Fibroblast of skin of abdomen (primary cell): Measurements from ENCODE around the gene GJB2.
"Not testable (repeated sequence)": the region's sequence is repeated elsewhere in the genome, so short reads cannot be mapped to it uniquely, and the experiment has no call there.

Experiments
- DNase-seq: peaks from one replicate; pipeline ENCODE4 v3.0.0-alpha.2; 2013

GJB2 gene

DNA sequence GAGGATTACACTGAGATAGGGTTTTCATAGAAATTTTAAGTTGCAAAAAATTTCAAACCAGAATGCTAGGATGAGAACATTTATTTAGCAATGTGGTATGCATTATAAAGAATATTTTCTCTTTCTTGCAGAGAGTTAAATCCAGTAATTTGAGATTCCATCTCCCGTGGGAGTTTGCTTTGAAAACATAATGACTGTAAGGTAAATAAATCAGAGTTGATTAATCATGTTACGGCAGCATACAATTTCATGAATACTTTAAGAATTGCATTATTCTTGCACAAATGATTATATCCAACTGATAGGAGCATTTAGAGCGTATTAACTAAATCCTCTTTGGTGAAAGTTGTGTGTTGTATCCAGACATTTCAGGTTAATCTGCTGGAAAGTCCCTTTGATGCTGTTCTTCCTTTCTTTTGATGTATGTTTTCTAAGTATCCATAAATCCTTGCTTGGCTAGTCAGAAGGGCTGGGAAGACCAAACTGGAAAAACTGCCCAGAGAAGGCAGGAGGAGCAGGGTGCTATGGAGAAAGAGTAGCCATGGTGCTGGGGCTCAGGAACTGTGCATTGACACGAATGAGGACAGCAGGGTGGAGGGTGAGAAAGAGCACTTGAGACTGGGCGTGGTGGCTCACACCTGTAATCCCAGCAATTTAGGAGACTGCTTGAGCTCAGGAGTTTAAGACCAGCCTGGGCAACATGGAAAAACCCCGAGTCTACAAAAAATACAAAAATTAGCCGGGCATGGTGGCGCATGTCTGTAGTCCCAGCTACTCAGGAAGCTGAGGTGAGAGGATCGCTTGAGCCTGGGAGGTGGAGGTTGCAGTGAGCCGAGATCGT, 27.1 kb downstream of the GJB2 start:
- no peak for DNase-seq

DNA sequence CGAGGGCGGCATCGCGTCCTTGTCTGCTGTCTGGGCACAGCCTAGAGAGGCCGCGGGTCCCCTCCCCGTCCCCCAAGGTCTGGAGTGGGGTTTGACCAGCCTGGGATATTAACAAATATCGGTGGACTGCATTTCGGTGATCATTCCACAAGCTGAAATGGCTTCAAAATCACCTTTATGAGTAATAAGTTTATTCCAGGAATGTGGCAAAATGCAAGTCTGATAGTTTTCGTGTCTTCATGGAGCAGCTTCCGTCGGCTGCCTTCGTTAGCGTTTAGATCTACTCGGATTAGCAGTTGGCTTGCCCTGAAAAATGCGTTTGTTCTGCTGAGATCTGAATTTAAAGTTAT, 30.8 kb downstream of the GJB2 start:
- DNase-seq: no peak

DNA sequence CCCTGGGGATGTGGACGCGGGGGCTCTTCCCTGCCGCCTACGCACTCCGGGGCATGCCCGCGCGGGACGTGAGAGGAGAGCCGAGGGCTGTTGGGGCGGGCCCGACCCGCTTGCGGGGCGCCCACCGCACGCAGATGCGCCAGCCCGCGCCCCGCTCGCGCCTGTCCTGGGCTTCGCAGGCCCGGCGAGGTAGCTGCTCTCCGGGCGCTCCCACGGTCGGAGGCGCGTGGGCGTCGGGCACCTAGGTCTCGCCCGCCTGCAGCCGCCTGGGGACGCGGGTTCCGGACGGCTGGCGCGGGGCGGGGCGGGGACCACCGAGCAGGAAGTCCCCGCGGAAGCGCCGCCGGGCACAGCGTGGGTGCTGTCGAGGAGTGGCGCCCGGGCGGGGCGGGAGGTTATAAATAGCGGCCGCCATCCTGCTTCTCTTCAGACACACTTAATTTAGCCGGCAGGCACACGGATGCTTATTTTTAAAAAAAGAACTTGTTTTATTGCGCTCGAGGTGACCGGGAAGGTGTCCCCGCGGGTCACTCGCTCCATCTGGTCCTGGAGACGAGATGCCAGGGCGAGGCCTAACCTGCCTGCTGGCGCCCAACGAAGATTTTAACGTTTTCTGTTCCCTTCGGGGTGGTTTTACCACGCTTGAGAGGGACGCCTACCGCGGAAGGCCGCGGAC, 31.3 kb downstream of the GJB2 start:
- DNase-seq: no peak

DNA sequence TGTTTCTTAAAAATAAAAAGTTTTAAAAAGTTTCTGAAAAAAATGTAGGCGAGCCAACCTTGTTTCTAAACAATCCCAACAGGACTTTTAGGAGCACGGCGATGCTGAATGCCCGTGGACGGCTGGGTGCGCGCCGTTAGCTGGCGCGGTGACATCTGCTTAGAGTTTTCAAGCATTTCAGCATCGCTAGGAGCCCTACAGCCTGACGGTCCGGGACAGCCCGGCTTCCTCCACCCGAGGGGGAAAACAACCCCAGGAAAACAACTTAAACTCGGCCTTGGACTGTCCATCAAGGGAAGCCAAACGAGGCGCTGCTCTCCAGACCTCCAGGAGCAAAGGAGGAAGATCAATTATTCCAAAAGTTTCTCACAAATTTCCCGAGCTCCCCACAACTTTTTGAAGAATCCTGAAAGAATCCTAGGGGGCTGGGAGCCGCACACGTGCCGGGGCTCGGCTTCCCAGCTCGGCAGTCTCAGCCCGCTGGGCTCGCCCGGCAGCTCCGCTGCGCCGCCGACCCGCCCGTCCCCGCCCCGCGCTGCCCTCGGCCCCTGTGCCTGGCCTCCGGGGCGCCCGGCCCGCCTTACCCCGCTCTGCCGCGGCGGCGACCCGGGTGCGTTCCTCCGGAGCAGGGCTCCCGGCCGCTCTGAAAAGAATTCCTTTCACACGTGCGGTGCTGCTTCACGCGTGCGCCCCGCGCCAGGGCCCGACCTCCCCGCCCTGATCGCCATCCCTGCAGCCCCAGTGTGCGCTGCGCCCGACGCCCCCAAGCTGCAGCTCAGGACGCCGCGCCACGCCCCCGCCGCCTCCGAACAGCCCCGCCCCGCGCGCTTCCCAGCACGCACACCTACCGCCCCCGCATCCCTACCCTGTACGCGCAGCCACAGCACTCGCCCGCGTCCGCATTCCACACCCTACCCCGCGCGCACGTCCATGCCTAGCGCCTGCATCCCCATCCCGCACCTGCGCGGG, 32.1 kb downstream of the GJB2 start, which contains the start of gene GJA3:
Gene GJA3 (minus strand): TSS at position 747 of the 969 bp plus-strand sequence. CDS start 17,764 bp downstream, outside the sequence.
- no peak for DNase-seq

DNA sequence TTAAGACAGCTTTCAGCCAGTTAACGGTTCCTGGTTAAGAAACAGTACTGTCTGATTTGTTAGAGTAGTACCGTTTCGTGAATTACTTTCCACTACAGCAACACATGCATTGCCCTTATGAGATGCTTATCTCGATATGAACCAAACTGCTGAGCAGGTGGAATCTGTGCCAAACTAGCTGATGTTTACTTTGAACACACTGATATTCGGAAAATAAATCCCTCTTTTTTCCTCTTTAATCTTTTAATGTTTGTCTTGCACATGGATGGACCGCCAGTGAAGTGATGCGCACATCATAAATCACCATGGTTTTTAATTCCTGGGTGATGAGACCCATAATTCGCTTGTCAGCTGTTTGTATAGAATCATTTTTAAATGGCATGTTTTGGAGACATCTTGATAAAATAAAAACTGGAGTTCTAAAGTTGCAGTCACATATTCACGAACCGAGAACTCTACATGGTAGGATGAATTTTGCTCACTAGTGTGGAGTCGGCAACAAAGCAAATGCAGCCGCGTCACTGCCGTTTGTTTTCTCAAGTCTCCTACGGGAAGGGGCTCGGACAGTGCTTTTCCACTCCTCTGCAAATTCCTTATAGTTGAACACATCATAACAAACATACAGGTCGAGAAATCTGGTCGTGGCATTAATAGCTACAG, 33.0 kb downstream of the GJB2 start:
- DNase-seq: no peak

DNA sequence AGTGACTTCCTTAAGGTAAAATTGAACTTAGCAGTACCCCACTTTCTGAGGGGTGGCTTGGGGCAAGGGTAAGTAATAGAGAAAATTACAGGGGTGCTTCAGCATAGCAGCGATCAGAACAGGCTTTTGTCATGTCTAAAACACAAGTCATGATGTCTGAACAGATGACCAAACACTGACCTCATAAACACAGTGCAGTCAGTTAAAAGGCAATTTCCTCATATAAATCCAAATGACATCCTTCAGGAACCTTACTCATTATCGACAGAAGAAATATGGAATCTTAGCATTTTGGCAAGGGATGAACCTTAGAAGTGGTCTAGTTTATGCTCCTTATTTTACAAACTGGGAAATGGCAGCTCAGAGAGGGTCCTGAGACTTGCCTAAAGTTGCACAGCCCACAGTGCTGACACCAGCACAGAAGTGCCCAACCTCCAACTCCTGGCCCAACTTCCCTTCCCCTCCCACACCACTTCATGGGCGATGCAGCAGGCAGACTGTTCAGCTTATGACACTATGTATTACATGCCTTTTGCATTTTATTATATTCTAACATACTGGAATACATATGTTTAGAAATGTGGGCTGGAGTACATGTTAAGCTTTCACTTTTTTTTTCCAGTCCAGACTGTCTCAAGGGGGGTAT, 35.5 kb downstream of the GJB2 start:
- no peak for DNase-seq

DNA sequence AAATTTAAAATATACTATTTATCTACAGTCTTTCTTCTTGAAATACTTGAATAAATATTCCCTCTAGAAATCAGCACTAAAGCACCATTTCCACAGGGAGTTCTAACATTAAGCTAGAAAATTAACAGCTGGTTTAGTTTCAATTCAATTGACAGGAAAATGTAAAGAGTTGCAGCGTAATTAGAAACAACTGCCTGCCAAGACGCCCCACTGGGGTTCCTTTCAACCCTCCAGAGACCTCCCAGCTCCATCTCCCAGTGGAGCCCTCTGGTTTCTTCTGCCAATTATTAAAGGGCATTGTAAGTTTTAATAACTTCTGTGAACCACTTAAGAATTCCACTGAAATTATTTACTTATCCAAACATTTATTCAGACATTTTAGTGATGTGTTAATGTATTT, 36.0 kb downstream of the GJB2 start:
- no peak for DNase-seq

DNA sequence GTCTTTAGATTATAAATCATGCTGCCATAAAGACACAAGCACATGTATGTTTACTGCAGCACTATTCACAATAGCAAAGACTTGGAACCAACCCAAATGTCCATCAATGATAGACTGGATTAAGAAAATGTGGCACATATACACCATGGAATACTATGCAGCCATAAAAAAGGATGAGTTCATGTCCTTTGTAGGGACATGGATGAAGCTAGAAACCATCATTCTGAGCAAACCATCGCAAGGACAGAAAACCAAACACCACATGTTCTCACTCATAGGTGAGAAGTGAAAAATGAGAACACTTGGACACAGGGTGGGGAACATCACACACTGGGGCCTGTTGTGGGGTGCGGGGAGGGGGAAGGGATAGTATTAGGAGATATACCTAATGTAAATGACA, 39.4 kb downstream of the GJB2 start:
- DNase-seq: not testable (repeated sequence)

DNA sequence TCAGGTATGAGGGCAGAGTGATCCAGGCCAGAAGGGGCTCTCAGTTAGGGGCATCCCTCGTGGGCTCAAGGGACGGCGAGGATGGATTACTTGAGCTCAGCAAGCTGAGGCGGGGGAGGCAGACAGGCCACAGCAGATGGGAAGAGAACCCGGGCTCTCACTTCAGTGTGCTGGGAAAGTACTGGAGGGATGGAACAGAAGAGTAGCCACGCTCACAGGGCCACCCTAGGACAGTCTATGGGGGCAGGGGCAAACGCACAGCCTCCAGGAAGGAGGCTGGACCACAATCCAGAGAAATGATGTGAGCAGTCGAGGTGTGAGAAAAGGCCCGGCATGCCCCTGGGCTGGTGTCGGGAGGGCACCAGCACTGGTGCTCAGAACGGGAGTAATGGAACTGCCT, 41.1 kb downstream of the GJB2 start:
- DNase-seq: no peak

DNA sequence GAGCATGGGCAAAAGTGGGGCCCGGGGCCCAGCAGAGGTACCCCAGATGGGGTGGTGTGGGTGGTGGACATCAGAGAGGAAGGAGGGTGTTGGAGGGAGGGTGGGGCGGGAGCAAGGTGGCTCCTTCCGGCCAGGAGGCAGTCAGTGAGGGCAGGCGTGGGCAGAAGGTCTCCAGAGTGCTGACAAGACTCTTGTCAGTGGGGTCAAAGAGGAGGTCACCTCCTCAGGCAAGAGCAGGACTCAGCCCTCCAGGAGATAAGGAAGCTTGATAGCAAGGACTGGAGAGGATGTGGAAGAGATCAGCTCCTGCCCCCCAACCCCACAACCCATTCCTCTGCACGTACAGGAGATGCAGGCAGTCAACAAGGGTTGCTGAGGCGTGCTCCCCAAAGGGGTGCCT, 41.7 kb downstream of the GJB2 start:
- no peak for DNase-seq

DNA sequence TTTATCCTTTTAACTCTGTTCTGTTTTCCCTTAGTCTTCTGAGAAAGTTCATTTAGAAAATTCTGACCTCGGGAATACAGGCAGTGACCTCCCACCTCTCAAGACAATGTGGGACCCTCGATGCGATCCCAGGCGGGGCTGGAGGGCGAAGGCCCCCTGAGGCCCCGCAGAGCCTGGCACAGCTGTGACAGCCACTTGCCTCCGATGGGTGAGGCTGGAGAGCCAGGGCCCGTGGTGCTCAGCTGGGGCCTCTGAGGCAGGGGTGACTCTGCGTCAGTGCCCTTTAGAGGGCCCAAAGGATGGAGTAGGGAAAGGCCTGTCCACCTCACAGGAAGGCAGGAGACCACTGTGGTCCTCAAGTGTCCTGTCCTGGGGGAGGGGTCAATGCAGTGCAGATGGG, 42.2 kb downstream of the GJB2 start:
- no peak for DNase-seq

DNA sequence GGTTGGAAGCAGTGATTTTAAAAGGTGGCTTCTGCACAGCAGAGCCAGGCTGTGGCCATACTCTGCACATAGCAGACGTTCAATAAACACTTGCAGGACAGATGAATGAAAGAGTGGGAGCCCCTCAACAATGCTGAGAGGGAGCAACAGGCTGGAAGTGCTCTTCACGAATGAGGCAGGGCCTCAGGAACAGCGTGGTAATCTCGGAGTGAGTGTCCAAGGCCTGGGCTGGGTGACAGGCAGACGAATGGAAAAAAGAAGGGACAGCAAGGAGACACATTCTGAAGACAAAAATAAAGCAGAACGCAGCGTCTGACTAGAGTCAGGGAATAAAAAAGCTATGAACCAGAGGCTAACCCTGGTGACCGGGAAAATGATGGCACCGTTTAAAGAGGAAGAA, 43.0 kb downstream of the GJB2 start:
- DNase-seq: no peak

DNA sequence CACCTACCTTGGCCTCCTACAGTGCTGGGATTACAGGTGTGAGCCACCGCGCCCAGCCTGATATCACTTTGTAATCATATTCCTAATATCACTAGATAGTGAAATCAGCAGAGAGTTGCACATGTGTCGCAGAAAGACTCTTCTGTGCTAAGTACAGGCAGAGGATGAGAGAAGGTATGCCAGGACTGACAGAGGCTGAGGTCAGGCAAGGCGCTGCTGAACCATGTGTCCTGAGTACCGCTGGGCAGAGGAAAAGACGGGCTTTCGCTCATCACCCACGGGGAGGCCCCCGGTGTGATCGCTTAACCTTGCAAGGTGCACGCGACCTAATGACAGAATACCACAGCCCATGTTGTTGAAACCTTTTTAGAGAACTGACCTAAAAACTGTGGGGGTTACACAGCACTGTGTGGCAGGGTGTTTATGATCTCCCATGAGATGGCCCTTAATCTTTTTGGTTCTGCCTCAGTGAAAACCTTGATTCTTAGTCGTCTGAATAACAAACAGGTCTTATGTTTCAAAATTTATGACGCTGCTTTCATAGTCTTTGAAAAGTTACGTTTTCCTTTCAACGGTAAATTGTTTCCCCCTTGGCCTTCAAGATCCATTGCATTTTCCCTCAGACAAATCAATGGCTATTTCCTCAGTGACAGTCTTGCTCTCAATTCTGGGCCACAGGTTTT, 44.1 kb downstream of the GJB2 start:
- no peak for DNase-seq

DNA sequence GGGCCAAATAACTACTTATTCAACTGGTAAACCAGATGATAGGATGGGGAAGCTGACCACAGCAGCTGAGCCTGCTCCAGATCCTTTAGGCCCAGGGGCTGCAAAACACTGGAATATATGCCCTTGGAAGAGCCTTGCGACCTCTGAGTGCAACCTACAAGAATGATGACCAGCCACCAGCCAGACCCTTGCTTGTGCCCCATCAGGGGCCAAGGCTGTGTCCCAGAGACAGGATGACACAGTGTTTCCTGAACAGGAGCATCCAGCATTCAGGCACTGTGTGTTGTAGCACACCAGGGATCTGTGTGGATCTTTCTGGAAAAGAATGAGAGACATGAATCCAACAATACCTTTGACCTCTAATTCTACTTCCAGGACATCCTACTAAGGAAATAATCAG, 46.4 kb downstream of the GJB2 start:
- no peak for DNase-seq

DNA sequence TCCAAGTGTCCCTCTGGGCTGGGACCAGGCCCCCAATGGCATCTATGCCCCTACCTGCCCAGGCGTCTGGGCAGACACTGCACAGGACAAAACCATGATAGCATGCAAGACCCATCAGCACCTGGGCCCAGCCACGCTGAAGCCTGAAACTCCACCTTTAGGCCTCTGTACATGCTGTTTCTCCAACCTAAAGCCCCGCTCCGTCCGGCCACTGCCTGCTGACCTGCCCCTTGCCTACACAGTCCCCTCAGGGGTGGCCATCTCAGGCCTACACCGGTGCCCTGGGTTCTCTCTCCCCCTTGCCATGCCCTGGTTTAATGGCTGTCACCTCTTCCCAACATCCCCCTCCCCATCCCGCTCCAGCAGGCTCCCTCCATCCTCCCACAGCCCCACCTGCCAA, 47.2 kb downstream of the GJB2 start:
- no peak for DNase-seq

DNA sequence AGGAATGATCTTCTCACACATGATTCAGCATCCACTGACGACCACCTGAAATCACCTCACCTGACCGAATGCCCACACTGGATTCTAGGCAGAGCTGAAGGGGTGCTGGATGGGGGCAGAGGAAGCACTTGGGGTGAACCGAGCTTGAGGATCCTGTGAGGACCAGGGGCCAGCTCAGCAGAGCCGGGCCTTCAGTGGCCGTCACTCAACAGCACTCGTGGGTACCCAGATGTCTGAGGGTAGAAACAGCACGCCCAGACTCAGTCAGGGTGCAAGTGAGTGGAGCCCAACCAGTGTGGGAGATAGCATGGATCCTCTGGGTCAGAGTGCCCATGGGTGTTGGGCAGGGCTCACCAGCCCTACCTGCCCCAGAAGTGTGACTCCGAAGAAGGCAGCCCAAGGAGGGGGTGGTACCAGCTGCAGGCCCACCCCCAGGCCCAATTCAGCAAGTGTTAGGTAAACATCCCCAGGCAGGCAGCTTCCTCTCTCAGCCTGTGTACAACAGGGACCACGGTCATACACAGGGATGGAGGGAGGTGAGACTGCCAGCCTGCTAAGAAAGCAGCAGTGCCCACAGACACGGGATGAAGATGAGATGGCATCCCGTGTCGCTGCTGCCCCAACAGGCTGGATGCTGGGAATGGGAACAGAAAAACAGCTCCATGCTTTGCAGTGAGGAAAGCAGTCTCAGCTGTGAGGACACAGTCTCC, 48.4 kb downstream of the GJB2 start:
- no peak for DNase-seq

DNA sequence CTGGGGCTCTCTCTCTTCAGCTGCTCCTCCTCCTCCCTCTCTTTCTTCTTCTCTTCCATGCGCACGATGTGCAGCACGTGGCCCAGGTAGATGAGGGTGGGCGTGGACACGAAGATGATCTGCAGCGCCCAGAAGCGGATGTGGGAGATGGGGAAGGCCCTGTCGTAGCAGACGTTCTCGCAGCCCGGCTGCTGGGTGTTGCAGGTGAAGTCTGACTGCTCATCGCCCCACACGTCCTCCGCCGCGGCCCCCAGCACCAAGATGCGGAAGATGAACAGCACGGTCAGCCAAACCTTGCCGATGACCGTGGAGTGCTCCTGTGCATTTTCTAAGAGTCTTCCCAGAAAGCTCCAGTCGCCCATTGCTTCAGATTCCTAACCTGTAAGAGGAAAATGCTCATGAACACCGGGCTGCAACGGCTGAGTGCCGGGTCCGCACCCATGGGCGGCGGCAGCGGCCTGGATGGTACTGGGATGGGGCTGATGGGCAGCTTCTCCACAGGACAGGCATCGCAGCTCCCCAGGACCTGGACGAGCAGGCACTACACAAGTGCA, 49.7 kb downstream of the GJB2 start:
- no peak for DNase-seq

DNA sequence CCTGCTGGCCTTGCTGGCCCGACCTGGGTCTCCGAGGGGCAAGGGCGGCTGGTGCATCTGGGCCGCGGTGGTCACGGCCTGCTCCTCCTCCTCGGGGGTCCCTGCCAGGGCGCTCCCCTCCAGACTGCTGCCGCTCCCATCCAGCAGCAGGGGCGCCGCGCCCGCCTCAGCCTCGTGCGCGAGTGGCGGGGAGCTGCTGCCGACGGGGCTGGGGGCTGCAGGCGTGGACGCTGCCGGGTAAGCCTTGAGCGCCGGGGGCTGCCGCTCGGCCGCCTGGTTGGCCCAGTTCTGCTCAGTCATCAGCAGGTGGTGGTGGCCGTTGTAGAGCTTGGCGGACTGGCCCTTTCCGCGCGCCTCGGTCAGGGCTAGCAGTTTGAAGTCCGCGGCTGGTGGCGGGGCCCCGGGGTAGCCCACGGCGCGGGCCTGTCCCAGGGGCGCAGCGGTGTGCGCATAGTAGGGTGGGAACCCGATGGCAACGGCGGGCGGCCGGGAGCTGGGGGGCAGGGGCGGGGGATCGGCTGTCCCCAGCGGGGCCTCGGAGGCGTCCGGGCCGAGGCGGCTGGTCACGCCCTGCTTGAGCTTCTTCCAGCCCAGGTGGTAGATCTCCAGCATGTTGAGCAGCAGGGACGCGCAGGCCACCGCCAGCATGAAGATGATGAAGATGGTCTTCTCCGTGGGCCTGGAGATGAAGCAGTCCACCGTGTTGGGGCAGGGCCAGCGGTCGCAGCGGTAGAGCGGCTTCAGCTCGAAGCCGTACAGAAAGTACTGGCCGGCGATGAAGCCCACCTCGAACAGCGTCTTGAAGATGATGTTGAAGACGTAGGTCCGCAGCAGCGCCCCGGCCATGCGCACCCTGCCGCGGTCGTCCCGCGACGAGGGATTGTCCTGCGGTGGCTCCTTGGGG, 50.5 kb downstream of the GJB2 start:
- no peak for DNase-seq
